Measurements from ENCODE around the gene G6PC1.

Gene G6PC1

GRCh38 chr17:42950044-42950783 lies 49.6 kb downstream of the G6PC1 start:
- DNase-seq, result no peak

Data from NCI-H226 (cell line).